Astrocyte (in vitro differentiated cells and primary cell): ENCODE results near the gene LARGE1. TPM values are rescaled to one million over a fixed set of nuclear protein-coding genes. Genes with fewer than 3 reads are reported as not detected.

Experiments
- DNase-seq: peaks from one replicate; pipeline ENCODE4 v3.0.0-alpha.2; 2010; ENCODE audit warnings: low read depth
- FAIRE-seq: peaks from 2 replicates; lab custom pipeline; 2011; peaks lifted over from hg19 to GRCh38; lab: Jason Lieb, UNC
- H2AFZ ChIP-seq: 2 replicates; pipeline ENCODE4 v1.6.0; 2012; ENCODE audit warnings: low read depth, low read length, inconsistent platforms
- H3K27ac ChIP-seq: 2 replicates; pipeline ENCODE4 v1.5.1; 2011; ENCODE audit warnings: low read depth, low read length, inconsistent platforms
- H3K27me3 ChIP-seq: 2 replicates; pipeline ENCODE4 v1.6.0; 2011; ENCODE audit warnings: low read length, inconsistent platforms; ENCODE audit not compliant: insufficient read depth
- H3K36me3 ChIP-seq: 2 replicates; pipeline ENCODE4 v1.5.1; 2011; ENCODE audit warnings: low read length, inconsistent platforms; ENCODE audit not compliant: insufficient read depth
- H3K4me1 ChIP-seq: 2 replicates; pipeline ENCODE4 v1.5.1; 2011; ENCODE audit warnings: low read length, inconsistent platforms; ENCODE audit not compliant: insufficient read depth
- H3K4me2 ChIP-seq: 2 replicates; pipeline ENCODE4 v1.6.0; 2012; ENCODE audit warnings: low read length, inconsistent platforms
- H3K4me3 ChIP-seq: 2 replicates; pipeline ENCODE4 v1.5.1; 2011; ENCODE audit warnings: low read depth, mild to moderate bottlenecking, low read length, inconsistent platforms; ENCODE audit not compliant: insufficient read depth
- H3K79me2 ChIP-seq: 2 replicates; pipeline ENCODE4 v1.6.0; 2012; ENCODE audit warnings: mild to moderate bottlenecking, low read length, inconsistent platforms; ENCODE audit not compliant: insufficient read depth
- H3K9ac ChIP-seq: 2 replicates; pipeline ENCODE4 v1.6.0; 2012; ENCODE audit warnings: mild to moderate bottlenecking, low read length, inconsistent platforms
- H3K9me3 ChIP-seq: 2 replicates; pipeline ENCODE4 v1.5.1; 2012; ENCODE audit warnings: low read depth, mild to moderate bottlenecking, low read length, inconsistent platforms; ENCODE audit not compliant: insufficient read depth
- H4K20me1 ChIP-seq: 2 replicates; pipeline ENCODE4 v1.6.0; 2012; ENCODE audit warnings: low read length, inconsistent platforms; ENCODE audit not compliant: insufficient read depth
- H3K27ac Mint-ChIP-seq: one replicate; pipeline ENCODE4 v1.8.0; 2021; ENCODE audit warnings: mild to moderate bottlenecking, mixed read lengths; ENCODE audit not compliant: unreplicated experiment
- H3K27me3 Mint-ChIP-seq: one replicate; pipeline ENCODE4 v1.8.0; 2021; ENCODE audit warnings: low read depth, mixed read lengths; ENCODE audit not compliant: unreplicated experiment
- H3K36me3 Mint-ChIP-seq: one replicate; pipeline ENCODE4 v1.8.0; 2021; ENCODE audit warnings: low read depth, mixed read lengths; ENCODE audit not compliant: unreplicated experiment
- H3K4me1 Mint-ChIP-seq: one replicate; pipeline ENCODE4 v1.8.0; 2021; ENCODE audit warnings: low read depth, mixed read lengths; ENCODE audit not compliant: unreplicated experiment
- H3K4me3 Mint-ChIP-seq: one replicate; pipeline ENCODE4 v1.8.0; 2021; ENCODE audit warnings: mild to moderate bottlenecking, moderate library complexity, mixed read lengths; ENCODE audit not compliant: unreplicated experiment
- H3K9me3 Mint-ChIP-seq: one replicate; pipeline ENCODE4 v1.8.0; 2021; ENCODE audit warnings: mild to moderate bottlenecking, mixed read lengths; ENCODE audit not compliant: unreplicated experiment
- EZH2 ChIP-seq: IDR thresholded peaks from 2 replicates; pipeline ENCODE4 v1.6.1; 2012; ENCODE audit warnings: mild to moderate bottlenecking, low read length, inconsistent platforms; ENCODE audit not compliant: insufficient read depth
- total RNA-seq: library from RNA; stranded (reverse); gene quantifications from 2 replicates; pipeline ENCODE4 v1.2.1, GENCODE V29; 2021
- TF ChIP-seq, protein P1 (sequence below): IDR thresholded peaks from 2 replicates; pipeline ENCODE4 v1.5.1; 2011; ENCODE audit warnings: low read depth, mild to moderate bottlenecking, inconsistent platforms, low read length, moderate library complexity; ENCODE audit not compliant: insufficient read depth

LARGE1 gene
- total RNA-seq, 1 donor from 2014 or later = 92.6 TPM

GRCh38 chr22:33528183-33528582, 392.1 kb downstream of the LARGE1 start:
- peaks cover 9% of the 10 kb centered on the region for H3K4me1 ChIP-seq
- peaks cover 3% of the 10 kb centered on the region for H4K20me1 ChIP-seq
- H3K4me2 ChIP-seq = no peak overlapping the region
- Mint-ChIP-seq H3K4me3 (no peak overlapping the region), H3K27me3 (no peaks in the 10 kb centered on the region), H3K27ac (no peak overlapping the region), H3K4me1 (peaks cover 11% of the 10 kb centered on the region), H3K9me3 (no peaks in the 10 kb centered on the region), H3K36me3 (peaks cover 4% of the 10 kb centered on the region)
- H2AFZ ChIP-seq = no peak overlapping the region
- no peaks in the 10 kb centered on the region for H3K9me3 ChIP-seq
- H3K79me2 ChIP-seq = no peaks in the 10 kb centered on the region
- H3K4me3 ChIP-seq = no peak overlapping the region
- no peaks in the 10 kb centered on the region for H3K27me3 ChIP-seq
- no peak for FAIRE-seq
- TF ChIP-seq, protein P1, sequence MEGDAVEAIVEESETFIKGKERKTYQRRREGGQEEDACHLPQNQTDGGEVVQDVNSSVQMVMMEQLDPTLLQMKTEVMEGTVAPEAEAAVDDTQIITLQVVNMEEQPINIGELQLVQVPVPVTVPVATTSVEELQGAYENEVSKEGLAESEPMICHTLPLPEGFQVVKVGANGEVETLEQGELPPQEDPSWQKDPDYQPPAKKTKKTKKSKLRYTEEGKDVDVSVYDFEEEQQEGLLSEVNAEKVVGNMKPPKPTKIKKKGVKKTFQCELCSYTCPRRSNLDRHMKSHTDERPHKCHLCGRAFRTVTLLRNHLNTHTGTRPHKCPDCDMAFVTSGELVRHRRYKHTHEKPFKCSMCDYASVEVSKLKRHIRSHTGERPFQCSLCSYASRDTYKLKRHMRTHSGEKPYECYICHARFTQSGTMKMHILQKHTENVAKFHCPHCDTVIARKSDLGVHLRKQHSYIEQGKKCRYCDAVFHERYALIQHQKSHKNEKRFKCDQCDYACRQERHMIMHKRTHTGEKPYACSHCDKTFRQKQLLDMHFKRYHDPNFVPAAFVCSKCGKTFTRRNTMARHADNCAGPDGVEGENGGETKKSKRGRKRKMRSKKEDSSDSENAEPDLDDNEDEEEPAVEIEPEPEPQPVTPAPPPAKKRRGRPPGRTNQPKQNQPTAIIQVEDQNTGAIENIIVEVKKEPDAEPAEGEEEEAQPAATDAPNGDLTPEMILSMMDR = no peak
- TF ChIP-seq EZH2 = no peak
- no peak overlapping the region for H3K9ac ChIP-seq
- no peaks in the 10 kb centered on the region for H3K36me3 ChIP-seq
- no peak overlapping the region for H3K27ac ChIP-seq
- no peak for DNase-seq

- Mint-ChIP-seq H3K9me3 (no peaks in the 10 kb centered on the region), H3K27me3 (no peaks in the 10 kb centered on the region), H3K36me3 (peaks cover 4% of the 10 kb centered on the region), H3K27ac (no peak overlapping the region), H3K4me3 (no peak overlapping the region), H3K4me1 (peaks cover 11% of the 10 kb centered on the region)
- Histone ChIP-seq H2AFZ (no peak overlapping the region), H3K9me3 (no peaks in the 10 kb centered on the region), H3K27me3 (no peaks in the 10 kb centered on the region), H3K4me1 (peaks cover 9% of the 10 kb centered on the region), H3K36me3 (no peaks in the 10 kb centered on the region), H3K4me3 (no peak overlapping the region), H3K27ac (no peak overlapping the region), H3K79me2 (no peaks in the 10 kb centered on the region), H4K20me1 (peaks cover 3% of the 10 kb centered on the region), H3K9ac (no peak overlapping the region), H3K4me2 (no peak overlapping the region)
- no peak for TF ChIP-seq EZH2
- TF ChIP-seq, protein P1 = no peak
- DNase-seq = no peak
- no peak for FAIRE-seq
Observed at GRCh38 chr22:33526434-33527107, 393.7 kb downstream of the LARGE1 start.
